ENCODE measurements around the gene LGR5. TPM values are rescaled to one million over a fixed set of nuclear protein-coding genes. Genes with fewer than 3 reads are reported as not detected.

Gene LGR5
- total RNA-seq, 1 experiment from 2014 or later: not detected

GRCh38 chr12:71455028-71455737 is 15.6 kb downstream of the LGR5 start:
- ATAC-seq (no peak), DNase-seq (ENCODE audit: low read depth, low spot score) (no peak)
- Histone ChIP-seq H3K9me3 (ENCODE audit: control insufficient read depth in 1 of 2, insufficient read depth in 1 of 2, low read depth in 1 of 2, low read length in 2 of 2) (no peaks in the 10 kb centered on the region), H3K27me3 (ENCODE audit: insufficient read depth, low read length) (no peaks in the 10 kb centered on the region), H3K27ac (ENCODE audit: low read depth, low read length) (no peak overlapping the region), H4K20me1 (ENCODE audit: insufficient read depth) (no peaks in the 10 kb centered on the region), H3K4me2 (ENCODE audit: low read length) (no peak overlapping the region), H3K9ac (ENCODE audit: low read length) (no peak overlapping the region), H3K9me2 (ENCODE audit: insufficient read depth) (no peaks in the 10 kb centered on the region), H3K36me3 (ENCODE audit: control insufficient read depth in 1 of 2, insufficient read depth in 2 of 2, low read length in 2 of 2) (no peaks in the 10 kb centered on the region), H2AFZ (ENCODE audit: low read depth, low read length, poor library complexity, severe bottlenecking) (no peak overlapping the region), H3K4me3 (replicated peaks in 1 of 2; ENCODE audit: low read depth in 1 of 2, low read length in 2 of 2) (no peak overlapping the region), H3K4me1 (ENCODE audit: control insufficient read depth in 1 of 2, insufficient read depth in 2 of 2, low read length in 2 of 2) (no peaks in the 10 kb centered on the region), H3K79me2 (ENCODE audit: insufficient read depth, low read length) (no peaks in the 10 kb centered on the region)
- CTCF ChIA-PET: no interaction called here
- no TSS peak for BruUV-seq (replicated peaks)
- POLR2A ChIA-PET: no interaction called here
- TF ChIP-seq EZH2phosphoT487 (IDR thresholded peaks at IDR 0.05; ENCODE audit: borderline replicate concordance) (no peak), CEBPB (IDR thresholded peaks at IDR 0.05; ENCODE audit: low read depth) (no peak), ZNF274 (IDR thresholded peaks at IDR 0.05; ENCODE audit: low read depth, low read length) (no peak), EZH2 (IDR thresholded peaks at IDR 0.05) (no peak), SIN3A (IDR thresholded peaks at IDR 0.05; ENCODE audit: low read depth) (no peak), FOSL1 (IDR thresholded peaks at IDR 0.05; ENCODE audit: low read depth) (no peak), POLR2A (IDR thresholded peaks at IDR 0.05; ENCODE audit: borderline replicate concordance, extremely low read depth, insufficient read depth, insufficient read length) (no peak), YY1 (IDR thresholded peaks at IDR 0.05; ENCODE audit: extremely low read depth, insufficient replicate concordance, low read depth, low read length) (no peak), SP1 (IDR thresholded peaks at IDR 0.05; ENCODE audit: low read depth) (no peak), ELF1 (IDR thresholded peaks at IDR 0.05; ENCODE audit: borderline replicate concordance, low read depth) (no peak), ZFX (IDR thresholded peaks at IDR 0.05) (no peak), CTCF (IDR thresholded peaks at IDR 0.05 in 2 of 3, conservative IDR thresholded peaks at IDR 0.05 in 1 of 3; ENCODE audit: borderline replicate concordance in 1 of 3, insufficient read depth in 1 of 3, low read depth in 2 of 3, low read length in 2 of 3) (no peak), SRF (IDR thresholded peaks at IDR 0.05; ENCODE audit: low read depth) (no peak), RAD21 (IDR thresholded peaks at IDR 0.05; ENCODE audit: low read depth) (no peak), EGR1 (IDR thresholded peaks at IDR 0.05; ENCODE audit: low read depth) (no peak), JUND (IDR thresholded peaks at IDR 0.05) (no peak)
- TF ChIP-seq, protein P1, sequence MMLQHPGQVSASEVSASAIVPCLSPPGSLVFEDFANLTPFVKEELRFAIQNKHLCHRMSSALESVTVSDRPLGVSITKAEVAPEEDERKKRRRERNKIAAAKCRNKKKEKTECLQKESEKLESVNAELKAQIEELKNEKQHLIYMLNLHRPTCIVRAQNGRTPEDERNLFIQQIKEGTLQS (IDR thresholded peaks at IDR 0.05): no peak
- intact Hi-C loops (cut with micrococcal nuclease): no loop called here
- RAD21 ChIA-PET (ENCODE audit: low non-redundant PET in 1 of 2, low total read pairs in 2 of 2, uncharacterized antibody in 2 of 2, unreplicated experiment in 2 of 2): no interaction called here
